Measurements from ENCODE around the gene ENPP1. TPM values are rescaled to one million over a fixed set of nuclear protein-coding genes. Genes with fewer than 3 reads are reported as not detected.

The ENPP1 gene
- total RNA-seq = 1 to 10 TPM; 2.0 to 2.7 TPM

DNA sequence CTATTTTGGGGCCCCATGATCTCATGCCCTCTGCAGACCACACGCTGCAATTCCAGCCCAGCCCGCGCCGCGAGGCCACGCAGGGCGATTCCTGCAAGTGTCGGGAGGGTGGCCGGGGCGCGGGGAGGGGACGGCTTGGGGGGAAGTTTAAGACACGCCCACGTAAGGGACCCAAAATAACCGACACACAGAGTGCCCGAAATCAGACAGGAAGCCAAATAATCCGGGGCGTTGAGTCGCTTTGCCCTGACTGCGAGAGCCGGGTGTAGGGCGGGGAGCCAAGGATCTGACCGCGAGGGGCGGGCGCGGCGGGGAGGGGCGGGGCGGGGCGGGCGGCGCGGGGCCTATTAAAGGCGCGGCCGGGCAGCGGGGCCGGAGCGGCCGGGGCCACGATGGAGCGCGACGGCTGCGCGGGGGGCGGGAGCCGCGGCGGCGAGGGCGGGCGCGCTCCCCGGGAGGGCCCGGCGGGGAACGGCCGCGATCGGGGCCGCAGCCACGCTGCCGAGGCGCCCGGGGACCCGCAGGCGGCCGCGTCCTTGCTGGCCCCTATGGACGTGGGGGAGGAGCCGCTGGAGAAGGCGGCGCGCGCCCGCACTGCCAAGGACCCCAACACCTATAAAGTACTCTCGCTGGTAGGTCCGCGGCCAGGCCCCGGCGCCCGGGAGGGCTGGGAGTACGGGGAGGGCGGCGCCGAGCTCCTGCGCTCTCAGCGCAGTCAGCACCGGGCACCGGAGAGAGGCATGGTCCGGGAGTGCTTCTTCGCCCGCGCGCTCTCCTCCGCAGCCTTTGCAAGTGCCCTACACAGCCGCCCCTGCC lies at the start of gene ENPP1:
Gene ENPP1, plus strand, starts transcription at position 377 of the 816 bp plus-strand sequence. Its CDS starts 16 bp downstream, at position 393.
- ChIA-PET POLR2A (no interaction called here), CTCF (no interaction called here)

DNA sequence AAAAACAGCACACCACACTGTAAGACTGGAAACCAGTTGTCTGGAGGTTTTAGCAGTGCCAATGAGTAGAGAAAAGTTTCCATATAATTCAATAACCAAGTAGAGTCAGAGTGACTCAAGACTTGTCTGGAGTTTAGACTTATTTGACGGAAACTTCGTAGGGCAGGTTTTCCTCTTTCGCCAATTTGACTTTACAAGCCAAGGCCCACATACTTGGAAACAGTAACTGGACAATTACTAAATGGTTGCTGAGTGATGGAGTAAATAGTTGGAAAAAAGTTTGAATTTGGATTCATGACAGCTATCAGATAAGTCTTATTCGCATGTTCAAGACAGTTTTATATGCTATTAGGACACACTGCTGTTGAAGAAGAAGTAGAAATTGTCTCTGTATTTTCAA lies 48.9 kb upstream of the ENPP1 start:
- POLR2A ChIA-PET = no interaction called here
- CTCF ChIA-PET = no interaction called here

DNA sequence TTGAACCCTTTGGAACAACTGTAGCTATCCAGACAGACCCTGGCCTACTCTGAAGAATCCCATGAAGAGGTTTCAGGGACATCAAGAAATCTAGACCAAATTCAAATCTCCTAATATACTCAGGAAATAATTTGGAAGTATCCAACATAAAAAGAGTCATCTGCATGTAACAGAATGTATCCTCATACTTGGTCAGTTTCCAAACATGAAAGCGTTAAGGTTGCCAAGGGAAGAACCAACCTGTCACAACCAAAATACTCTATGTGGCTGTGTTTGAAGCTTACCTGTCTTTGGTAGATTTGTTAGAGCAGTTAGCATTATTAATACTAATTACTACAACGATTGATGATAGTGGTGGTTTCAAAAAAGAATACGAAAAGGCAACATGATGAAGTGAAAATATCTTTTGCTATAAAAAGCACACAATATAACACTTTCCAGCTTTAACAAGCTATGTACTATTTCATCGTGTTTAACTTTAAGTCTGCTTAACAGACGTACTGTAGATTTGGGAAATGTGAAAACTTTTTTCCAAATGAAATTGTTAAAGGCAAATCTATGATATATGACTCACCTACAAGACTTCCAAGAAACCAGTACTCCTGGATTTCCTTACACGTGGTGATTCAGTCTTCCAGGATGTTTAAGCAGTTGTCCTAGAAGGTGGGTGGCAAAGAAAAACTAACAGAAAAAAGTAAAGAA lies 46.6 kb upstream of the ENPP1 start:
- ChIA-PET CTCF (no interaction called here), POLR2A (no interaction called here)

DNA sequence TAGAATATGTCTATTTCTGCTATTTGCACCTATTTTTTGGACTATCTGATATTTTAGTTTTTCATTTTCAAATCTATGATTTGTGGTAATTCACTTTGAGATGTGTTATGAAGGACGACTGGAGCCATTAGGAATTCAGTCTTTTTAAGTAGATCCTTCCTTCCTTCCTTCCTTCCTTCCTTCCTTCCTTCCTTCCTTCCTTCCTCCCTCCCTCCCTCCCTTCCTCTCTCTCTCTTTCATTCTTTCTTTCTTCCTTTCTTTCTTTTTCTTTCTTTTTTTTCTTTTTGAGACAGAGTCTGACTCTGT lies 46.1 kb upstream of the ENPP1 start:
- POLR2A ChIA-PET = no interaction called here
- CTCF ChIA-PET = no interaction called here

DNA sequence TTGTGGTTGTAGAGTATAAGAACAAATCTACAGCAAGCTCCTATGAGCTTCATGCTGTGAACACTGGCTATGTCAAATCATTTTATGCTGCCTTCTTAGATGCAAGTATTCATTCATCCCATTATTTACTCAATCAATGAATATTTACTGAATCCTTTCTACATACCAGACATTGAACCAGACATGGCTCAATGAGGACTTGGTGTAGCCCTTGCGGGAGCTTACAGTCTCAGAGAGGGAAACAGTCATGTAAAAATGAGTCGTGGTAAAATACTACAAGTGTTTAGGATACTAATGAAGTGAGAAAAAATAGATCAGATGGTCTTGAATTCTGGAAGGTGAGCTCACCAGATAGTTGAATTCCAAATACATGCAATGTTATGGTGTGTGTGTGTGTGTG lies 44.8 kb upstream of the ENPP1 start:
- ChIA-PET CTCF (no interaction called here), POLR2A (no interaction called here)

DNA sequence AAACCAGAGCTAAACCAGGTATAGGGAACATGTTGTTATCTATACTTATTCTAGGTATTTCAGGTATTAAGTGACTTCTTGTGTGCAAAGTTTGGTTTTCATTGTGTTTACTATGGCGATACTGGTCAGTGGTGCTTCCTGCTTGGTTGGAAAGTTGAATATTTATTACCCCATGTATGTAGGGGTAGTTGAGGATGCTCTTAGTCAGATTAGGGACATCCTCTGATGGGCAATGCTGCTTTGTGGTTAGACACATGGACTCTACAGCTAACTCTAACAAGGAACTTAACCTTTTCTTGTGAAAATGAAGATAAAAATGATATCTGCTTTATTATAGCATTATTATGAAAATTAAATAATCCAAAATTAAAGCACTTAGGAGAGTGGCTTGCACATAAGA lies 44.1 kb upstream of the ENPP1 start:
- ChIA-PET POLR2A (no interaction called here), CTCF (no interaction called here)

DNA sequence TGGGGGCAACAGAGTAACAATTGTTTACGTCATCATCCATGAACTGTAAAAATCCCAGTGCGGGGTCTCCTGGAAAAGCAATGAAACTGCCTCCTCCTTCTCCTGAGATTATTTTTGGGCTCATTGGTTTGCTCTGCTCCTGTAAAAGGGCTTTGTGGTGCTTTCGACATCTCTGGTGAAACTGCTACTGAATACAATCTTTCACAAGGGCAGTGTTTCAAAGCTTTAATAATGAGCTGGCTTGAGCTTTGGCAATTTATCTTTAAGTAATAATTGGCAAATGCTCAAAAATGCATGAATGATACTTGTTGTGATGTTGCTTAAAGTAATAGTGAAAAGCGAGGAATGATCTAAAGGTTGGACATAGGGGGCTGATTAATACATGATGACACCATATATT lies 43.5 kb upstream of the ENPP1 start:
- ChIA-PET POLR2A (no interaction called here), CTCF (no interaction called here)

DNA sequence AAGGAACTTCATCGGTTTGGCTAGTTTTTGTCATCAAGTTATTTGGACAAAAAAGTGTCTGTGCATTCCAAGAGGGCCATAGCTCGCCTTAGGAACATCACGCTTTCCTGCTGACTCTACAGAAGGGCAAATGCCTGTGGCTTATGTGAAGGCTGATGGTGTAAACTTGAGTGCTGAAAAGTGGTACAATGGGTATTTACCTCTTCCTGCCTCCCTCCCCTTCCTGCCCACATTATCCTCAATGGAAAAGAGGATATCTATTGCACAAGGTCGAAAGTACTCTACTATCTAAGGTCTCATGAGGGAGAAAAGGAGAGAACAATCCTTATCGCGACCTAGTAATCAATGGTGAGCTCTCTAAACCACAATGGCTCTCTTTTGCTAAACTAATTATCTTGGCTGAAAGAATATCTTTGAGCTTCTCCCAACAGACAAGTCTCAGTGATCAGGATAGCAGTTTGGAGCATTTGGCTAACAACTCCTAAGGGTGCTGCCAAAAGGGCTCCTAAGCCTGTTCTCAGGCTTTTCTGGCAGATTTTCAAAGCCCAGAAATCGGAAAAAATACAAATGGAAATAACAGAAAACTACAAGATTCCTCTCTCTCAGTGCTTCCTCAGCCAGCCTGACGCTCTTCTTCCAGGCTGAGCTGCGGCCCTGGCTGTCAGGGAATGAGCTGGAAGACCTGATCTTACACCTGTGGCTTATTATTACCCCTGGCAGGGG lies 42.6 kb upstream of the ENPP1 start:
- ChIA-PET POLR2A (no interaction called here), CTCF (no interaction called here)

DNA sequence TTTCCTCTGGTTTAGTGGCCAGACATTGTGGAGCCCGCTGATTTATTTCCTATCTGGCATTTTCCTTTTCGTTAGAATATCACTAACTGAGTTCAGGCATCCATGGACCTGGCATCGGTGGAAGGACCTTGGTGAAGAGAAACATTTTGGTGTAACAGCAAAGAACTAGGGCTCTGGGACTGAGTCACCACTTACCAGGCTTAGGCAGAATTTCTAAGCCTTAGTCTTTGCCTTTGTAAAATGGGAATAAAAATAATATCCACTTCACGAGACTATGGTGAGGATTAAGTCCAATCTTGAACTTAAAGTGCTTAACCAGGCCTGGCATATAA lies 42.0 kb upstream of the ENPP1 start:
- ChIA-PET CTCF (no interaction called here), POLR2A (no interaction called here)

DNA sequence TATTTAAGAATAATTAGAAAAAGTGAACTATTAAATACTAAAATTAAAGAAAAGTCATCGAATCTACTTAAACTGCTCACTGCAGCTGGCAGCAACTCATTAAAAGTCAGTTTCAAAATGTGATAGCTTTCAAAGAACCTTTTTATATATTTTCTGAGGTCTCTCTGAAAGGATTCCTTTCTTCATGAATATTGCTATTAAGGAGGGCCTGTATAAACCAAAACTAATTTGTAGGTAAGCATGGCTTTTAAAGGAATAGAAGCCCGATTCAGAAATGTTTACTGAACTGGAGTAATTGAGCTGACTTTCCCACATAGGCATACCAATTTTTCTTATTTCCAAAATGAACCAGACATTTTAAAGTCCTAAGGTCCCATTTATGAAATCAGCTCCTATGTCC lies 41.2 kb upstream of the ENPP1 start:
- POLR2A ChIA-PET = no interaction called here
- CTCF ChIA-PET = no interaction called here

DNA sequence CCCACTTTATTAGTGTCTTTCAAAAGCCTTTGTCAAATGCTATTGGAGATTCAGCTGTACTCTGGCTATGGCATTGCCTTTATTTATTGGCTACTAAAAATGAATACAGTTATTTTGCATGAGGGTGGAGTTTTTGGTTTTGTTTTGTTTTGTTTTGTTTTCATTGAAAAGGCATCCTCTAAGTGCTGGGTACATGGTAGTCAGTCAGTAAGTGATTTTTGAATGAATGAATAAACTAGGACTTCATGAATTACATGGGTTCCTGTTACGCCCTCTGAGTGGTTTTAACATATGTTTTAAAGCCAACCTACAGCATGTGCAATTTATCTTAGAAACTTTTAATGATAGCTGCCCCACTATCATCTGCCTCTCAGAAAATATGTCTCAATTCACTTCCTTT lies 38.9 kb upstream of the ENPP1 start:
- CTCF ChIA-PET = no interaction called here
- POLR2A ChIA-PET = no interaction called here

DNA sequence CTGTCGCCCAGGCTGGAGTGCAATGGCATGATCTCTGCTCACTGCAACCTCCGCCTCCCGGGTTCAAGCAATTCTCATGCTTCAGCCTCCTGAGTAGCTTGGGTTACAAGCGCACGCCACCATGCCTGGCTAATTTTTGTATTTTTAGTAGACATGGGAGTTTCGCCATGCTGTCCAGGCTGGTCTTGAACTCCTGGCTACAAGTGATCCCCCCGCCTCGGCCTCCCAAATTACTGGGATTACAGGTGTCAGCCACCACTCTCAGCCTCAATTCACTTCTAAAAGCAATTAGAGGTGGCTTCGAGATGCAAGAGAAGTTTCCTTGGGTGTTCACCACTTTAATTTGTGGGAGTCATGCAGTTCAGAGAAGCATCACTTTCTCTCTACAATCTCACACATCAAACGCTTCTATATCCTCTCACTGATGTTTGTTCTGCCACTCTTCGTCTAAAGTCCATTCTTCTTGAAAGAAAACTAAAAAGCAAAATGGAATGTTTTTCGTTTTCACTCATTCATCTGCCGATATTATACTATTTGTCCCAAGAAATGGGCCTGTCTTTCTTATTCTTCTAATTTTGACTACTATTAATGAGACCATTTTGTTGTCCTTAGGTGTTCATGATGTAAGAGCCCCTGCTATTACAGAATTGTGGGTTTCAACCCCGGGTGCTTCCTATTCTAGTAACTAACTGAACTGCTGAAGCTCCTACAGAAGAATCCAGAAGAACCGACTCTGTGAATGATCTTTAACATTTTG lies 38.3 kb upstream of the ENPP1 start:
- POLR2A ChIA-PET = no interaction called here
- CTCF ChIA-PET = no interaction called here

DNA sequence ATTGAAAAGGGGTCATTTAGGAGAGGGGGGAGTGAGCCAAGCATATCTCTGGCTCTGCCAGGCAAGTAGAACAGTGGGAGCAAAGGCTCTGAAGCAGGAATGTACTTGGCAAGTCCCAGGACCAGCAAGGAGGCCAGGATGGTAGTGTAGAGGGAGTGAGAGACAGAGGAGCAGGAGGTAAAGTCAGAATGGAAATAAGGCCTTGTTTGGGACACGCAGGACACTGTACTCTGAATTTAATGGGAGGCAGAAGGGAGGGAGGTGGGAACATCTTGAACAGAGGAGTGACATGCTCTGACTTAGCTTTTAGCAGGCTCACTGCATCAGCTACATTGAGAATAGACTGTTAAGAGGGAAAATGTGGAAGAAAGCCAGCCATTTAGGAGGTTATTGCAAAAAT lies 37.0 kb upstream of the ENPP1 start:
- CTCF ChIA-PET = no interaction called here
- POLR2A ChIA-PET = no interaction called here

DNA sequence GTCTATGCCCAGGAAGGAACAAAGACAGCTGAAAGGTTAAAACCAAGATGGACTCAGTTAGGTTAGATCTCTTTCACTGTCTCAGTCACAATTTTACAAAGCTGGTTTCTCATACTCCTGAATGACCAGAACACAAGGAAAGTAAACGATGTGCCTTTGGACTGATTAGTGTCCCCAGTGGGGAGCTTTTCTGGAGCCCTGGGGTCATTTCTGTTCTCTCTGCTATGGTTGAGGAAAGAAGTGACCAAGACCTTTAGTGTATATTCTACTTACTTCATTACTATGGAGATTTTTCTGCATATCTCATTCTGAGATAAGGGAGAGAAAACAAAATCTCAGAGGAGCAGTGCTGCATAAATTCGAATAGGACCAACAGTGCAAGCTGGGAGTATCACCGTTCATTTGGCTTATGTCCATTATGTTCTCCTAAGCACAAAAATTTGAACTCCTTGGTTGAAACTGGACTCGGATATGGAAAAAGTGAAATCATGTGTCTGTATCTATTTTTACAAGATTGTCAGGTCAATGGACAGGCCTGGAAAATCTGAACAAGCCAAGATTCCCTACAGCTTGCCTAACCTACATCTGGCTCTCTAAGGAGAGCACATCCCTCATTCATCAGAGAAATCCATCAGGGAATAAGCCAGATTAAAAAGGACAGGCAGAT lies 34.4 kb upstream of the ENPP1 start:
- POLR2A ChIA-PET = no interaction called here
- CTCF ChIA-PET = no interaction called here

DNA sequence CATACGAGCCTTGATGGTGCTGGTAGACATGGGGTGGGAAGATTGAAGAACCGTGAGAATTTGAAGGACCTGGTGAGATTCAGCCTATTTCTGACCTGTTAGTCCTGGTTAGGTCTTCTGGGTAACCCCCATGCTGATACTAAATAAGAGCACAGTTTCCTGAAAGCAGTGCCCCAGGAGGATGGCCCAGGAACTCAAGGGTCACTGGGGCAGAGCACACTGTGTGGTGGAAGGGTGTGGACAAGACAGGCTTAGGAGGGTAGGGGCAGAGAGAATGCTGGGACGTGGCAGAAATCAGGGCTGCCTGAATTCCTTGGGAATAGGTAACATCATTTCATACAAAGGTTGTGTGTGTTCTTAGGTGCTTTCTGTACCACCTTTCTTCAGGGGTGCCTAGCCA lies 31.9 kb upstream of the ENPP1 start:
- ChIA-PET CTCF (no interaction called here), POLR2A (no interaction called here)

DNA sequence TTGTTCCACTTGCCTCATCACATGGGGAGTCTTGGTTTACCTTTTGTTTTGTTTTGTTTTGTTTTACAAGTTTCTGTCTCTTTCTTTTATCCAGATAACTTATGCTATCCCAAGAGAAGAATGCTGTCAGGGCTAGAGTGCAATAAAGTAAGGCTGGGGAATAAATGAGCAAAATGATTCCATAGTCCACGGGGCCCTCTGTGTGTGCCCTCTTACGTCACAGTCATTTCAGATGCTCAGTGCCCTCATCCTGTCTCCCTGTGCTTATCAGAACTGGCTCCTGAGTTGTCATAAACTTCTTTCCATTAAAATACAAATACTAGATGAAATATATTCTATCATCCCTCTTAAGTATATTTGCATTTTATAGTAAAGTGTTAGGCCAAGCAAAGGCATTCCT lies 30.8 kb upstream of the ENPP1 start:
- ChIA-PET CTCF (no interaction called here), POLR2A (no interaction called here)

DNA sequence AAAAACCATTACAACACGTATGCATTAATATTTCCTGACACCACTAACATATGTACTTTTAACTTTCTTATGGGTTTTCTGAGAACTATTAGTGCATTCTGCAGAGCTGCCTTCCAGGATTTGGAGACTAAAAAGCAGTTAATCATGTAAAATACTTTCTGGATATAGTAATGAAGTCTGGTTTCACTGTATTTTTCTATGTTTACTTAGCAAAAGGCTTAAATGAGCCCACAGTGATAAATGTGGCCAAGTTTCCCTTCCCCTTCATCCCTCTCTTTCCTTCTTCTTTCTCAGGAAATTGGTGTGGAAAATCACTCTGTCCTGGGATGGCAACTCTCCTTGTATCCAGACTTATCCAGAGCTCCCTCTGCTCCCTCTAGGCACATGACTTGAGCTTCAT lies 29.7 kb upstream of the ENPP1 start:
- ChIA-PET CTCF (no interaction called here), POLR2A (no interaction called here)

DNA sequence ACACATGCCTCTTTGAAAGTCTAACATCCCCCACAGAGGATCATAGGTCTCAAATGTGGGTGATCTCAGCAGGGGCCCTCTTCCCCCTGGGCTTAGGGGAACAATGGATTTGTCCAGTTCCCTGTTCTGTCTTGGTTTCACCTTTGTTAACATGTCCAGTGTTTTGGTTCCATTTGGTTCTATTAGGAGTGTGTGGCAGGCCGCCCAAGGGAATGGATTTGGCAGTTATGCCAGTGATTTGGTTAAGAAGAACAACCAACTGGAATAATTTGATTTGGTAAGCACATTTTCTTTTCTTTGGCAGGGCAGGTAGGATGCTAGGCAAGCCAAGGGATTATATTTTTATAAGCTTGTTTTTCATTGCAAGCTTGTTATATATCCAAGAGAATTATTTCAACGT lies 28.5 kb upstream of the ENPP1 start:
- ChIA-PET POLR2A (no interaction called here), CTCF (no interaction called here)

DNA sequence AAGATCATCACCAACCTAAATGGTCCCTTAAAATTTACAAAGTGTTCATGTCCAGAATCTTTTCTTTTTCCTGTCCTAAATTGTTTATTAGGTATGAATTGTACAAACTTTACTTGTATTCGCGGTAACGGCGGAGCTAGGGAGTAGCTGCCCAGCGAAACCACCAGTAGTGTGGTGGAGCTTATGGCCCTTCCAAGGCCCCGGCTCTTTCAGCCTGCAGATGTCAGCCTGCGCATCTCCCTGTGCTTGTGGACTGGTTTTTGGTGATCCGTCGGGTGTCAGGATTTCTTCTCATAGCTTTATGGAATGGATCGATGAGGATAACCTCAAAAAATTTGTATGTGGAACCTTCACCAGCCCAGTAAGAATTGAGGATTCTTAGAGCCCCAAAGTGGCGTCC lies 27.2 kb upstream of the ENPP1 start:
- CTCF ChIA-PET = interaction anchor here (1.5 kb wide), 1 partner anchor 135 kb away, joined by 3 read pairs; no protein-coding TSS in a partner anchor
- POLR2A ChIA-PET = interaction anchor here (0.6 kb wide), 1 partner anchor 212 kb away, joined by 3 read pairs; no protein-coding TSS in a partner anchor

DNA sequence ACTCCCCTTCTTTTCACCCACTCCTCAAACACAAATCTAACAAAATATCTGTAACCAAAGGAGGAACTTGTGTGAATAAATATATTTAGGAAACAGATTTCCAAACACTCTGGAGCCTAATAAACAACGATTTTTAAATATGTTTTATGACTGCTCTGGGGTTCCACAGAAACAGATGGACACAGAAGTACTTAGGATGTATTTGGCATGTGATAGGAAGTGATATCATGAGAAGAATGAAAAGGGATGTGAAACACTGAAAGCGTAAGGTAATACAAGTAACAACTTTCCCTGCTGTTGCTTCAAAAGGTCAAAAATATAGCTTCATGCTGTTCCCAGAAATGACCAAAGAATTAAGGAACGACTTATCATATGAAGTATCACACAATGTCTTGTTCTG lies 26.1 kb upstream of the ENPP1 start:
- POLR2A ChIA-PET = no interaction called here
- CTCF ChIA-PET = interaction anchor here (2.0 kb wide), 1 partner anchor 128 kb away, joined by 6 read pairs; no protein-coding TSS in a partner anchor
